ENCODE results near the gene ABAT.

The ABAT gene

DNA sequence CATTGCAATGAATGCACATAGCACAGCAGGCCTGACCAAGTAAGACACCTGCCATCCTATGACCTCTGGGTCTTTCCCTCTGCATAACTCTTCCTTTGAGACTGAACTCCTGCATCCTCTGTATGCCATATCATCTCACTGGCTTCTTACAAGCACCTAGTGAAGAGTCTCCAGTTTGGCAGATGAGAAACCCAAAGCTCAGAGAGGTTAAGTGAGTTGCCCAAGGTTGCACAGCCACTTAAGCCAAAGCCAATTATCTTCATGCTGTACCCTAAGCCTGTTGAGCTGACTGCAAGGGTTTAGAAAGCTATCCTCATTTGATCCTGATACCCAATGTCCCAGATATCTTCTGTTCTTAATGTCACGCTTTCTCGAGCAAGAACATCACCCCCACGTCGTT is 87.8 kb downstream of the ABAT start:
- no peak overlapping the region for H3K4me2 ChIP-seq (ENCODE audit: low read depth, low read length)
- H2AFZ ChIP-seq (ENCODE audit: low read length) = no peak overlapping the region
- TF ChIP-seq EZH2 (optimal IDR thresholded peaks at IDR 0.05; ENCODE audit: low read depth, low read length) (no peak), EZH2phosphoT487 (IDR thresholded peaks at IDR 0.05; ENCODE audit: low read length) (no peak)
- TF ChIP-seq, protein P1, sequence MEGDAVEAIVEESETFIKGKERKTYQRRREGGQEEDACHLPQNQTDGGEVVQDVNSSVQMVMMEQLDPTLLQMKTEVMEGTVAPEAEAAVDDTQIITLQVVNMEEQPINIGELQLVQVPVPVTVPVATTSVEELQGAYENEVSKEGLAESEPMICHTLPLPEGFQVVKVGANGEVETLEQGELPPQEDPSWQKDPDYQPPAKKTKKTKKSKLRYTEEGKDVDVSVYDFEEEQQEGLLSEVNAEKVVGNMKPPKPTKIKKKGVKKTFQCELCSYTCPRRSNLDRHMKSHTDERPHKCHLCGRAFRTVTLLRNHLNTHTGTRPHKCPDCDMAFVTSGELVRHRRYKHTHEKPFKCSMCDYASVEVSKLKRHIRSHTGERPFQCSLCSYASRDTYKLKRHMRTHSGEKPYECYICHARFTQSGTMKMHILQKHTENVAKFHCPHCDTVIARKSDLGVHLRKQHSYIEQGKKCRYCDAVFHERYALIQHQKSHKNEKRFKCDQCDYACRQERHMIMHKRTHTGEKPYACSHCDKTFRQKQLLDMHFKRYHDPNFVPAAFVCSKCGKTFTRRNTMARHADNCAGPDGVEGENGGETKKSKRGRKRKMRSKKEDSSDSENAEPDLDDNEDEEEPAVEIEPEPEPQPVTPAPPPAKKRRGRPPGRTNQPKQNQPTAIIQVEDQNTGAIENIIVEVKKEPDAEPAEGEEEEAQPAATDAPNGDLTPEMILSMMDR (IDR thresholded peaks at IDR 0.05; ENCODE audit: low read length) = no peak
- H3K36me3 ChIP-seq (replicated peaks; ENCODE audit: insufficient read depth, low read length) = no peaks in the 10 kb centered on the region
- no peak overlapping the region for H3K4me3 ChIP-seq (ENCODE audit: low read length)
- no peak overlapping the region for H3K9ac ChIP-seq (ENCODE audit: low read length)
- H3K4me1 ChIP-seq (ENCODE audit: low read length) = no peaks in the 10 kb centered on the region
- H3F3A ChIP-seq (ENCODE audit: insufficient read depth, low read length) = no peaks in the 10 kb centered on the region
- no peak overlapping the region for H3K27ac ChIP-seq (ENCODE audit: low read length)
- H3K27me3 ChIP-seq (replicated peaks; ENCODE audit: insufficient read depth, low read length) = no peaks in the 10 kb centered on the region
- DNase-seq = no peak
- H4K20me1 ChIP-seq (ENCODE audit: insufficient read depth, low read length) = no peaks in the 10 kb centered on the region
- H3K9me2 ChIP-seq (replicated peaks; ENCODE audit: insufficient read depth, low read length) = no peaks in the 10 kb centered on the region
- no peaks in the 10 kb centered on the region for H3K9me3 ChIP-seq (replicated peaks; ENCODE audit: insufficient read depth, low read length)
- H3K79me2 ChIP-seq (ENCODE audit: low read length) = no peaks in the 10 kb centered on the region

DNA sequence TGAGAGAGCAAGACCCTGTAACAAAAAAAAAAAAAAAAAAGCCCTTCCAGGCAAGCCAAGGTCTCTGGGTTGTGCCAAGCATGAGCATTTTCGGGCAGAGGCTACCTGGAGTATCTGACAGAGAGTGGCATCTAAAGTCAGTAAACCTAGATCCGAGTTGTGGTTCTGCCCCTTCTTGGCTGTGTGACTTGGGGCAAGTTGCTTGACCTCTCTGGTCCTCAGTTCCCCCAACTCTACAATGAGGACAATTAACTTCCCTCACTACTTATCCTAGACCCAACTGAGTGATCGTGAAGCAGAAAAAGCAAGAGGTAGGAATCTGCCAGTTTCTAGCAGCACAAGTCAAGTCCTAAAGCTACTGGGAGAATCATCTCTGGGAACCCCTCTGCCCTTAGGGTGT is 88.7 kb downstream of the ABAT start:
- H3F3A ChIP-seq (ENCODE audit: insufficient read depth, low read length) = no peaks in the 10 kb centered on the region
- H3K9ac ChIP-seq (ENCODE audit: low read length) = no peak overlapping the region
- no peaks in the 10 kb centered on the region for H3K9me3 ChIP-seq (replicated peaks; ENCODE audit: insufficient read depth, low read length)
- H3K4me2 ChIP-seq (ENCODE audit: low read depth, low read length) = no peak overlapping the region
- no peaks in the 10 kb centered on the region for H3K79me2 ChIP-seq (ENCODE audit: low read length)
- no peaks in the 10 kb centered on the region for H4K20me1 ChIP-seq (ENCODE audit: insufficient read depth, low read length)
- H3K27ac ChIP-seq (ENCODE audit: low read length) = no peak overlapping the region
- no peak overlapping the region for H2AFZ ChIP-seq (ENCODE audit: low read length)
- no peaks in the 10 kb centered on the region for H3K36me3 ChIP-seq (replicated peaks; ENCODE audit: insufficient read depth, low read length)
- H3K4me3 ChIP-seq (ENCODE audit: low read length) = no peak overlapping the region
- no peaks in the 10 kb centered on the region for H3K9me2 ChIP-seq (replicated peaks; ENCODE audit: insufficient read depth, low read length)
- no peaks in the 10 kb centered on the region for H3K4me1 ChIP-seq (ENCODE audit: low read length)
- TF ChIP-seq EZH2phosphoT487 (IDR thresholded peaks at IDR 0.05; ENCODE audit: low read length) (no peak), EZH2 (optimal IDR thresholded peaks at IDR 0.05; ENCODE audit: low read depth, low read length) (no peak)
- TF ChIP-seq, protein P1 (IDR thresholded peaks at IDR 0.05; ENCODE audit: low read length) = no peak
- no peaks in the 10 kb centered on the region for H3K27me3 ChIP-seq (replicated peaks; ENCODE audit: insufficient read depth, low read length)
- no peak for DNase-seq

DNA sequence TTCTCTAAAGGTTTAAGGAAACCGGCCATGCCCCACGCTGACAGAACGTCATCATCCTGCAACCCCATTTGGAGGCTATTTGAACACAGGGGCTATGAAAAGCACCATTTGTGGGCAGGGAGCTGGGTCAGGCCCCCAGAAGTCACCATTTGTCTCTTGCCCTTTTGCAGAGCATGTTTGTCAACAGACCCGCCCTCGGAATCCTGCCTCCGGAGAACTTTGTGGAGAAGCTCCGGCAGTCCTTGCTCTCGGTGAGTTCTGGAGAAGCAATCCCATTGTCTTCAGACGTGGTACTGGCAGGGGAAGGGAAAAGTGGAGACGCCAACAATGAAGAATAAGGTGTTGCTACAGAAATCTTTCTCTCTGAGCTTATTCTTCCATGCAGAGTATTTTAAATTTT is 89.5 kb downstream of the ABAT start:
- Histone ChIP-seq H2AFZ (ENCODE audit: low read length) (no peak overlapping the region), H3K27me3 (replicated peaks; ENCODE audit: insufficient read depth, low read length) (no peaks in the 10 kb centered on the region), H3K4me1 (ENCODE audit: low read length) (no peaks in the 10 kb centered on the region), H4K20me1 (ENCODE audit: insufficient read depth, low read length) (no peaks in the 10 kb centered on the region), H3K36me3 (replicated peaks; ENCODE audit: insufficient read depth, low read length) (no peaks in the 10 kb centered on the region), H3K4me3 (ENCODE audit: low read length) (no peak overlapping the region), H3K4me2 (ENCODE audit: low read depth, low read length) (no peak overlapping the region), H3K9me2 (replicated peaks; ENCODE audit: insufficient read depth, low read length) (no peaks in the 10 kb centered on the region), H3K9me3 (replicated peaks; ENCODE audit: insufficient read depth, low read length) (no peaks in the 10 kb centered on the region), H3F3A (ENCODE audit: insufficient read depth, low read length) (no peaks in the 10 kb centered on the region), H3K9ac (ENCODE audit: low read length) (no peak overlapping the region), H3K27ac (ENCODE audit: low read length) (no peak overlapping the region), H3K79me2 (ENCODE audit: low read length) (no peaks in the 10 kb centered on the region)
- DNase-seq = no peak
- TF ChIP-seq EZH2 (optimal IDR thresholded peaks at IDR 0.05; ENCODE audit: low read depth, low read length) (no peak), EZH2phosphoT487 (IDR thresholded peaks at IDR 0.05; ENCODE audit: low read length) (no peak)
- TF ChIP-seq, protein P1 (IDR thresholded peaks at IDR 0.05; ENCODE audit: low read length) = no peak
